ENCODE results near the gene P4HA3. TPM values are rescaled to one million over a fixed set of nuclear protein-coding genes. Genes with fewer than 3 reads are reported as not detected.
A peak's percentile ranks its signal among the peaks of the same experiment; 100 is the strongest.
"Not testable (repeated sequence)": the region's sequence is repeated elsewhere in the genome, so short reads cannot be mapped to it uniquely, and the experiment has no call there.

P4HA3 gene
- total RNA-seq, result not detected

DNA sequence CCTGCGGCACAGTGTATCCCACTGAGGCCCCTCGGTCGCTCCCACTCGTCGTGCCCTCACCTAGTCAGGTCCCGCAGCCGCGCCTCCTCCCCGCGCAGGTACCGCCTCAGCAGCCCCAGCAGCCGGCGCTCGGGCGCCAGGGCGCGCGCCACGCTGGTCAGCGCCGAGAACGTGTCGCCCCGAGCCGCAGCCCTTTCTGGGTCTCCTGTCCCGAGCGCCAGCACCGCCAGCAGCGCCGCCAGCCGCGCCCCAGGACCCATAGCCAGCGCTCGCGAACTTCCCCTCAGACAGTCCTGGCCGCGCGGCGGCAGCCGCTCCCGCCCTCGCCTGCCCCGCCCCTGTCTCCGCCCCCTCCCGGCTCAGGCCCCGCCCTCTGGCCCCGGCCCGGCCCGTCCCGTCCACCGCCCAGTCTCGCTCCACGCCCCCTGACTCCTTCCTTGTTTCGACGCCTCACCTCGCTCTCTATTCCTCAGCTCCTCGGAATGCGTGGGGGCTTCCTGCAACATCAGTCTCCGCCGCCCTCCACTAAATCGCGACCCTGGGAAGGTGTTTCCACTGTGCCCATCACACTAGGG is at the start of gene P4HA3:
TSS of gene P4HA3 (minus strand) at position 289 of the 575 bp plus-strand sequence. CDS start at position 260, 29 bp downstream.
- H3K9me3 Mint-ChIP-seq, result peaks cover 2% of the 10 kb centered on the region
- H3K27me3 Mint-ChIP-seq, result peaks cover 37% of the 10 kb centered on the region
- H3K36me3 Mint-ChIP-seq (ENCODE audit: low read depth), result no peaks in the 10 kb centered on the region
- CTCF ChIA-PET, result no interaction called here
- no peak within 1 kb of the TSS for H3K27ac Mint-ChIP-seq
- POLR2A ChIA-PET, result no interaction called here
- peaks cover 9% of the 10 kb centered on the region for H3K4me1 Mint-ChIP-seq
- peak; percentile 54 for DNase-seq
- peak within 1 kb of the TSS; percentile 64 for H3K4me3 Mint-ChIP-seq

GRCh38 chr11:74357449-74357848 is 46.0 kb upstream of the P4HA3 start:
- no peak overlapping the region for H3K27ac Mint-ChIP-seq
- H3K9me3 Mint-ChIP-seq, result peaks cover 4% of the 10 kb centered on the region
- H3K36me3 Mint-ChIP-seq (ENCODE audit: low read depth), result peaks cover 43% of the 10 kb centered on the region
- ChIA-PET CTCF (interaction anchor here (0.6 kb wide), 1 partner anchor 376 kb away, joined by 4 read pairs; no protein-coding TSS in a partner anchor), POLR2A (no interaction called here)
- H3K4me3 Mint-ChIP-seq, result no peak overlapping the region
- DNase-seq, result no peak
- H3K27me3 Mint-ChIP-seq, result no peaks in the 10 kb centered on the region
- peaks cover 7% of the 10 kb centered on the region for H3K4me1 Mint-ChIP-seq

DNA sequence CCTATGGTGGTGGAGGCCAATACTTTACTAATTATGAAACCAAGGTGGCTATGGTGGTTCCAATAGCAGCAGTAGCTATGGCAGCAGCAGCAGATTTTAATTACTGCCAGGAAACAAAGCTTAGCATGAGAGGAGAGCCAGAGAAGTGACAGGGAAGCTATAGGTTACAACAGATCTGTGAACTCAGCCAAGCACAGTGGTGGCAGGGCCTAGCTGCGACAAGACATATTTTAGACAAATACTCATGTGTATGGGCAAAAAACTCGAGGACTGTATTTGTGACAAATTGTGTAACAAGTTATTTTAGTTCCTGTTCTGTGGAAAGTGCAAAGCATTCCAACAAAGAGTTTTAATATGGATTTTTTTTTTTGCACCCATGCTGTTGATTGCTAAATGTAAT is 44.2 kb upstream of the P4HA3 start:
- no peaks in the 10 kb centered on the region for H3K27me3 Mint-ChIP-seq
- no peak for DNase-seq
- H3K9me3 Mint-ChIP-seq, result peaks cover 4% of the 10 kb centered on the region
- no peak overlapping the region for H3K4me3 Mint-ChIP-seq
- H3K27ac Mint-ChIP-seq, result no peak overlapping the region
- H3K4me1 Mint-ChIP-seq, result peaks cover 7% of the 10 kb centered on the region
- ChIA-PET POLR2A (interaction anchor here (0.8 kb wide), 1 partner anchor 29 kb away, joined by 8 read pairs; no protein-coding TSS in a partner anchor), CTCF (no interaction called here)
- H3K36me3 Mint-ChIP-seq (ENCODE audit: low read depth), result peaks cover 30% of the 10 kb centered on the region

DNA sequence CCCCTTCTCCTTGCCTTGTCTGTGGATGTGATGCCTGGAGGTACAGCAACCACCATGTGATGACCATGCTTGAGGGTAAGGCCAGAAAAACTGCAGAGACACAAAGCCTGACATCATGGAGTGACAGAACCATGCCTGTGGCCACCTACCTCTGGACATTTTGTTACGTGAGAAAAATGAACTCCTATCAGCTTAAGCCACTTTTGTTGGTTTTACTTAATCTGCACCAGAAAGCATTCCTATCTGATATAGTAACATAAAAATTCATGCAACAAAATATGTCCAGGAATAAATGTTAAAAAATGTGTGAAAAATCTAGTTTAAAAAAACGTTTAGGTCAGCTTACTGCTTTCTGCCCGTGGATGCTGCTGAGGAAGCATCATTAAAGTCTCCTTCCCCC is 42.6 kb upstream of the P4HA3 start:
- no peak for DNase-seq
- Mint-ChIP-seq H3K9me3 (no peaks in the 10 kb centered on the region), H3K4me1 (peaks cover 7% of the 10 kb centered on the region), H3K27ac (no peak overlapping the region), H3K27me3 (no peaks in the 10 kb centered on the region), H3K4me3 (no peak overlapping the region), H3K36me3 (ENCODE audit: low read depth) (peaks cover 20% of the 10 kb centered on the region)
- ChIA-PET CTCF (interaction anchor here (0.6 kb wide), 2 partner anchors 122 to 1237 kb away, joined by 3 read pairs; no protein-coding TSS in a partner anchor), POLR2A (no interaction called here)

GRCh38 chr11:74347381-74347780 is 35.9 kb upstream of the P4HA3 start:
- Mint-ChIP-seq H3K27ac (no peak overlapping the region), H3K4me3 (no peak overlapping the region), H3K27me3 (no peaks in the 10 kb centered on the region), H3K4me1 (no peaks in the 10 kb centered on the region), H3K36me3 (ENCODE audit: low read depth) (peaks cover 16% of the 10 kb centered on the region), H3K9me3 (no peaks in the 10 kb centered on the region)
- CTCF ChIA-PET, result no interaction called here
- POLR2A ChIA-PET, result no interaction called here
- no peak for DNase-seq

GRCh38 chr11:74345420-74345819 is 34.0 kb upstream of the P4HA3 start:
- H3K4me3 Mint-ChIP-seq, result no peak overlapping the region
- POLR2A ChIA-PET, result no interaction called here
- peaks cover 27% of the 10 kb centered on the region for H3K36me3 Mint-ChIP-seq (ENCODE audit: low read depth)
- H3K4me1 Mint-ChIP-seq, result peaks cover 2% of the 10 kb centered on the region
- CTCF ChIA-PET, result interaction anchor here (0.6 kb wide), 1 partner anchor 25 kb away, joined by 3 read pairs; no protein-coding TSS in a partner anchor
- H3K27me3 Mint-ChIP-seq, result no peaks in the 10 kb centered on the region
- DNase-seq, result no peak
- H3K9me3 Mint-ChIP-seq, result no peaks in the 10 kb centered on the region
- no peak overlapping the region for H3K27ac Mint-ChIP-seq

GRCh38 chr11:74341921-74342320 is 30.5 kb upstream of the P4HA3 start:
- DNase-seq, result no peak
- no peaks in the 10 kb centered on the region for H3K27me3 Mint-ChIP-seq
- H3K9me3 Mint-ChIP-seq, result no peaks in the 10 kb centered on the region
- ChIA-PET CTCF (no interaction called here), POLR2A (no interaction called here)
- no peak overlapping the region for H3K27ac Mint-ChIP-seq
- H3K4me1 Mint-ChIP-seq, result peaks cover 2% of the 10 kb centered on the region
- peaks cover 28% of the 10 kb centered on the region for H3K36me3 Mint-ChIP-seq (ENCODE audit: low read depth)
- no peak overlapping the region for H3K4me3 Mint-ChIP-seq

DNA sequence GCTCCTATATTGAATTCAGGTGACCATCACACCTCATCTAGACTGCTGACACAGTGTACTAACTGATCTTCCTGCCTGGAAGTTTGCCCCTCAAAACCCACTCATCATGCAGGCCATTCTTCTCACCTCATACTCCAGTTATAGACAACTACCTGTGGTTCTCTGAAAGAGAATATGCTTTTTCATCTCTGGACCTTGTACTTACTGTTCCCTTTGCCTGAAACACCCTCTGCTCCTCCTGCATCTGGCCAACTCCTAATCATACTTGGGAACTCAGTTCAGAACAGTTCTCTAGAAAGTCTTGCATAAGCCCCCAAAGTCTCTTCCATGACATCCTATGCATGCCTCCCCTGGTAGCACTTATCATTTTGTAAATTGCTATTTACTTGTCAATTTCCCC is 28.2 kb upstream of the P4HA3 start:
- Mint-ChIP-seq H3K27ac (no peak overlapping the region), H3K36me3 (ENCODE audit: low read depth) (peaks cover 24% of the 10 kb centered on the region), H3K27me3 (no peaks in the 10 kb centered on the region), H3K4me1 (peaks cover 2% of the 10 kb centered on the region), H3K9me3 (no peaks in the 10 kb centered on the region), H3K4me3 (no peak overlapping the region)
- POLR2A ChIA-PET, result no interaction called here
- no peak for DNase-seq
- CTCF ChIA-PET, result no interaction called here

DNA sequence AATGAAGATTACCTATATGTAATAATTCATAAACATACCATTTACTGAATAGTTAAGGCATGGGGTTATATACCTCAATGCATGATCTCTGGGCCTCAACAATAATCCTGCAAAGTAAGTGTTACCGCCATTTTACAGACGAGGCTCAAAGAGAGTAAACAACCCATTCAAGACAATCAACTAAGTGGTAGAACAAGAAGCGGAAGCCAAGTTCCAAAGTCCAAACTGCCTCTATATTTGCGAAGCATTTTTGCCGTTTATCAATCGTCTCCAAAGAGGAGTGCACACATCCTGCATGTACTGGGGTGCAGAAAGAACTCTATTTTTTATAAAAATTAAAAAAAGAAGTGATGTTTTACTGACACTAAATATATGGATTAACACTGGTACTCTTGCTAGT is 27.5 kb upstream of the P4HA3 start:
- H3K27me3 Mint-ChIP-seq, result no peaks in the 10 kb centered on the region

GRCh38 chr11:74333193-74333592 is 21.8 kb upstream of the P4HA3 start:
- Mint-ChIP-seq H3K4me3 (no peak overlapping the region), H3K36me3 (ENCODE audit: low read depth) (peaks cover 4% of the 10 kb centered on the region), H3K4me1 (no peaks in the 10 kb centered on the region), H3K27ac (no peak overlapping the region), H3K9me3 (no peaks in the 10 kb centered on the region), H3K27me3 (no peaks in the 10 kb centered on the region)
- CTCF ChIA-PET, result no interaction called here
- no peak for DNase-seq
- POLR2A ChIA-PET, result no interaction called here

More for the DNA sequence above, 27.5 kb upstream of the P4HA3 start:
- Mint-ChIP-seq H3K27ac (no peak overlapping the region), H3K36me3 (ENCODE audit: low read depth) (peaks cover 21% of the 10 kb centered on the region), H3K4me3 (no peak overlapping the region), H3K9me3 (no peaks in the 10 kb centered on the region), H3K4me1 (peaks cover 2% of the 10 kb centered on the region)
- DNase-seq, result no peak
- ChIA-PET POLR2A (no interaction called here), CTCF (no interaction called here)

DNA sequence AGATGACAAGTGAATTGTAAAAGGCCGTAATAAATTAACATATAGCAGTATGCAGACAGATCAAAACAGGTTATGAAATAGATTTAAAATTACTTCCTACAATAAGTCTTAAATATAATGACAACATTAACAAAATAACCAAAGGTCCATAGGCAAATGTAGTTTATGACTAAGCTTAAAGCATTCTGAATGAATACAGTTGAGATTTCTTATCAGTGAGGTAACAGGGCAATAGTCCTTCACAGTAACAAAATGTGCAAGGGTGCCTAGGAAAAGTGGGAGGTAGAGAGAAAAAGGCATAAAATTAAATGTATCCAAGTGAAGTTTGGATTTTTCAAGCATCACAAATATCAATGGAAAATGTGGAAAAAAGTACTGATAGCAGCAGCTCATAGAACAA is 20.9 kb upstream of the P4HA3 start:
- CTCF ChIA-PET, result no interaction called here
- no peak for DNase-seq

DNA sequence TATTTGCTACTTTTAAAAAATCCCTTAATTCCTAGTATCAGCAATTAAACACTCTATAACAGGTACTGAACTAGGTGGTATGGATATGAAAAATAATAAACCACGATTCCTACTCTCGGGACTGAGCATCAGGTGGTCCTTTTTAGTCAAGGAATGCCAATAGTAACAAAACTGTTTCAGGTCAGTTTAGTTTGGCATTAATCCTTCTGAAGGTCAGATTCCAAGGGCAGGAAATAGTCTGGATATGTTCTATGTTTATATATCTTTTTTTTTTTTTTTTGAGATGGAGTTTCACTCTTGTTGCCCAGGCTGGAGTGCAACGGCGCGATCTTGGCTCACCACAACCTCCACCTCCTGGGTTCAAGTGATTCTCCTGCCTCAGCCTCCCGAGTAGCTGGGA is 19.6 kb upstream of the P4HA3 start:
- CTCF ChIA-PET; H3K36me3 Mint-ChIP-seq (ENCODE audit: low read depth); H3K27me3 Mint-ChIP-seq; H3K9me3 Mint-ChIP-seq; H3K27ac Mint-ChIP-seq; H3K4me3 Mint-ChIP-seq; POLR2A ChIA-PET; DNase-seq; H3K4me1 Mint-ChIP-seq: not testable (repeated sequence)

More for the DNA sequence above, 20.9 kb upstream of the P4HA3 start:
- H3K9me3 Mint-ChIP-seq, result no peaks in the 10 kb centered on the region
- no peak overlapping the region for H3K4me3 Mint-ChIP-seq
- POLR2A ChIA-PET, result no interaction called here
- no peaks in the 10 kb centered on the region for H3K36me3 Mint-ChIP-seq (ENCODE audit: low read depth)
- H3K27ac Mint-ChIP-seq, result no peak overlapping the region
- H3K4me1 Mint-ChIP-seq, result no peaks in the 10 kb centered on the region
- H3K27me3 Mint-ChIP-seq, result no peaks in the 10 kb centered on the region

GRCh38 chr11:74330075-74330858 is 18.8 kb upstream of the P4HA3 start:
- H3K4me1 Mint-ChIP-seq, result no peaks in the 10 kb centered on the region
- no peak overlapping the region for H3K4me3 Mint-ChIP-seq
- H3K36me3 Mint-ChIP-seq (ENCODE audit: low read depth), result no peaks in the 10 kb centered on the region
- no peaks in the 10 kb centered on the region for H3K27me3 Mint-ChIP-seq
- CTCF ChIA-PET, result interaction anchor here (0.5 kb wide), 1 partner anchor 47 kb away, joined by 3 read pairs; no protein-coding TSS in a partner anchor
- DNase-seq, result no peak
- POLR2A ChIA-PET, result no interaction called here
- H3K9me3 Mint-ChIP-seq, result no peaks in the 10 kb centered on the region
- no peak overlapping the region for H3K27ac Mint-ChIP-seq

DNA sequence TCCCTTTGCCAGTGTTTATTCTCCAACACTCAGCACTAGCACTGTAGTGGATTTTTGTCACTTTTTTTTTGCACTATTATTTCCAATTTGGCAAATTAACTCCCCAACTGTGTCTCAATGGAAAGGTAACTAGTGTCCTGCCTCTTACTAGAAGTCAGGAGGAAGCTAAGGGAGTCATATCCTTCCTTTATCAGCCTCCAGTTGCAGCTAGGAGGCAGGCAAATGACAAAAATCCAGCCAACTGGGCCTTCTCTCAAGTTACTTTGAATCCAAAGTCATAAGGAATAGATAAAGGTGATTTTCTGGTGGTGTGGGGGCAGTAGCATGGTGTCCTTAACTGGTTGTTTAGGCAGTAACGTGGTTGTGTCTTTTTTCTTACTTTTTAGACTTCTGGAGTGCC is 15.6 kb upstream of the P4HA3 start:
- H3K4me3 Mint-ChIP-seq, result no peak overlapping the region
- POLR2A ChIA-PET, result no interaction called here
- no peak overlapping the region for H3K27ac Mint-ChIP-seq
- H3K9me3 Mint-ChIP-seq, result no peaks in the 10 kb centered on the region
- DNase-seq, result no peak
- H3K36me3 Mint-ChIP-seq (ENCODE audit: low read depth), result no peaks in the 10 kb centered on the region
- CTCF ChIA-PET, result no interaction called here
- peaks cover 4% of the 10 kb centered on the region for H3K27me3 Mint-ChIP-seq
- H3K4me1 Mint-ChIP-seq, result no peaks in the 10 kb centered on the region

All from activated CD4-positive, alpha-beta T cell treated with anti-CD3 and anti-CD28 coated beads, Interleukin-2, amount 10 ng/mL, durations not matched to agents 7 days and 5 days (primary cell).